ENCODE measurements around the gene SLC41A1.

DNA sequence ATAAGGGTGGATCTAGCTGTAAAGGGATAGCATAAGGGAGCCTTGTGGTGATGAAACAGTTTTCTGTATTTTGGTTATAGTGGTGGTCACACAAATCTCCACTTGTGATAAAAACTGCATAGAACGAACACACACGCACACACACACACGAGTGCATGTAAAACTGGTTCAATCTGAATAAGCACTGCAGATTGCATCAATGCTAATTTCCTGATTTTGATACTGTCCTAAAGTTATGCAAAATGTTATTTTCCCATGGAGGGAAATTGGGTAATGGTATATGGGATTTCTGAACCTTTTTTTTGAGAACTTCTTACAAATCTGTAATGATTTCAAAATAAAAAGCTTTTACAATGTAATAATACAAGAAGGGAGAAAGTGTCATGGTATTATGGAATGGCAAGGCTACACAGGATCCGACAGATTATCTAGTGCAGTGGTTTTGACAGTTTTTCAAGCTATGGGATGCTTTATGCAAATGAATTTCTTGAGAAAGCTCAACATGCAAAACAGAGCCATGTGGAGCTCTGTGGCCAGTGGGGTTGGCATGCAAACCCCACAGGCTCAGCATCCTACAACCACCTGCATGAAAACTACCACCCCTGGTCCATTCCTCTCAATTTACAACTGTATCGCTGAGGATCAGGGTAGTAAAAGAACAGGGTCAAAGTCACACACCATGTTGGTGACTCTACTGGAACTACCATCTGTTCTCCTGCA lies 18.8 kb downstream of the SLC41A1 start:
- TF ChIP-seq, protein P1, sequence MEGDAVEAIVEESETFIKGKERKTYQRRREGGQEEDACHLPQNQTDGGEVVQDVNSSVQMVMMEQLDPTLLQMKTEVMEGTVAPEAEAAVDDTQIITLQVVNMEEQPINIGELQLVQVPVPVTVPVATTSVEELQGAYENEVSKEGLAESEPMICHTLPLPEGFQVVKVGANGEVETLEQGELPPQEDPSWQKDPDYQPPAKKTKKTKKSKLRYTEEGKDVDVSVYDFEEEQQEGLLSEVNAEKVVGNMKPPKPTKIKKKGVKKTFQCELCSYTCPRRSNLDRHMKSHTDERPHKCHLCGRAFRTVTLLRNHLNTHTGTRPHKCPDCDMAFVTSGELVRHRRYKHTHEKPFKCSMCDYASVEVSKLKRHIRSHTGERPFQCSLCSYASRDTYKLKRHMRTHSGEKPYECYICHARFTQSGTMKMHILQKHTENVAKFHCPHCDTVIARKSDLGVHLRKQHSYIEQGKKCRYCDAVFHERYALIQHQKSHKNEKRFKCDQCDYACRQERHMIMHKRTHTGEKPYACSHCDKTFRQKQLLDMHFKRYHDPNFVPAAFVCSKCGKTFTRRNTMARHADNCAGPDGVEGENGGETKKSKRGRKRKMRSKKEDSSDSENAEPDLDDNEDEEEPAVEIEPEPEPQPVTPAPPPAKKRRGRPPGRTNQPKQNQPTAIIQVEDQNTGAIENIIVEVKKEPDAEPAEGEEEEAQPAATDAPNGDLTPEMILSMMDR (IDR thresholded peaks at IDR 0.05; ENCODE audit: extremely low read depth in 1 of 2, insufficient read depth in 1 of 2, low read depth in 1 of 2, low read length in 2 of 2), result no peak
- TF ChIP-seq POLR2A (IDR thresholded peaks at IDR 0.05; ENCODE audit: low read depth, low read length) (no peak), POLR2AphosphoS5 (IDR thresholded peaks at IDR 0.05; ENCODE audit: insufficient read depth, low read depth, low read length) (no peak)
